ENCODE measurements around the gene CPA1.

CPA1 gene

DNA sequence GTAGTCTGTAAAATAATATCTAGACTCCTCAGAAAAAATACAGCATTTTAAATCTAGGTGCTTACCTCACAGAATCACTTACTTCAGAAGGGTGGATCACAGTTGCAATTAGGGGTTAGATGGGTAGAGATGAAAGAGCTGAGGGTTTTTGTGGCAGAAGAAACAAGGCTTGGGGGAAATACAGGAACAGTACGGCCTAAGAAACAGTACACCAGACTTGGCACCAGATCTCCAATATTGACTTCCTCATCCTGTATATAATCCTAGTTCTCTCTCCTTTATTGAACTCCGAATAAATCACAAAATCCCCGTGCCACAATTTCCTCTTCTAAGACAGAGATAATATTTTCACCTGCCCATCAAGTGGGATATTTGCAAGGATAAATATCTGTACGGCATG lies 46.3 kb downstream of the CPA1 start:
- peak; percentile 23 for DNase-seq (ENCODE audit: low spot score)

DNA sequence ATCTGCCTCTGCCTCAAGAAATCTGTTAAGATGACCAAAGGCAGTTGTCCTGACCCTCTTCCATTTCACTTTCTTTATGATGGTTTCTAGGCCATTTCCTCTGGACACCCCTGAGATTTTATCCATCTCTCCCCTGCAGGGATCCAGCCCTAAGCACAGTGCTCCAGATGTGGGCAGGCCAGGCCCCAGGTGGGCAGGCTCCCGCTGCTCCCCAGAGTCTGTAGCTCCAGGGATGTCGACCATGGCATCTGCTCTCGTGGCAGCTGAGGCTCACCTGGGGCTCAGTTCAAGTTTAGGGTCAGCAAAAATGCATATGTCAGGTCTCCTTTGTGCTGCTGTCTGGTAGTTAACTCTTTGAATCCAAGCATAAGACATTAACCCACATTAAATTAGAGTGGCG lies 48.7 kb downstream of the CPA1 start:
- no peak for DNase-seq (ENCODE audit: low spot score)

DNA sequence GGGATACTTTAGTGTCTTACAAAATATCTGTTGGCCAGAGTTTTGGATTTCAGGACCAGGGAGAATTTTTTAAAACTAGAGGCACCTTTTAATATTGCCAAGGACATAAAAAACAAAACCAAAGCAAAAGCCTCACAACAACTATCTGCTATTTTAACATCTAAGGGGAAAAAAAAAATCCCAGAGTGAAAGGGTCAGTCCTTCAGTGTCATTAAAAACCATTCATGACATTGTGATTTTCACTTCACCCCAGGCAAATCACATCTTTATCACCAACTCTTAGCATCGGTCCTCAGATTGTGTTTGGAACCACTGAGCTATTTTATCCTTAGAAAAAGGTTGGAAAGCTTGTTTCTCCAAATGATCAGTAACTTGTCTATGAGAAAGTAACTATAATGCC lies 49.8 kb downstream of the CPA1 start:
- no peak for DNase-seq (ENCODE audit: low spot score)

DNA sequence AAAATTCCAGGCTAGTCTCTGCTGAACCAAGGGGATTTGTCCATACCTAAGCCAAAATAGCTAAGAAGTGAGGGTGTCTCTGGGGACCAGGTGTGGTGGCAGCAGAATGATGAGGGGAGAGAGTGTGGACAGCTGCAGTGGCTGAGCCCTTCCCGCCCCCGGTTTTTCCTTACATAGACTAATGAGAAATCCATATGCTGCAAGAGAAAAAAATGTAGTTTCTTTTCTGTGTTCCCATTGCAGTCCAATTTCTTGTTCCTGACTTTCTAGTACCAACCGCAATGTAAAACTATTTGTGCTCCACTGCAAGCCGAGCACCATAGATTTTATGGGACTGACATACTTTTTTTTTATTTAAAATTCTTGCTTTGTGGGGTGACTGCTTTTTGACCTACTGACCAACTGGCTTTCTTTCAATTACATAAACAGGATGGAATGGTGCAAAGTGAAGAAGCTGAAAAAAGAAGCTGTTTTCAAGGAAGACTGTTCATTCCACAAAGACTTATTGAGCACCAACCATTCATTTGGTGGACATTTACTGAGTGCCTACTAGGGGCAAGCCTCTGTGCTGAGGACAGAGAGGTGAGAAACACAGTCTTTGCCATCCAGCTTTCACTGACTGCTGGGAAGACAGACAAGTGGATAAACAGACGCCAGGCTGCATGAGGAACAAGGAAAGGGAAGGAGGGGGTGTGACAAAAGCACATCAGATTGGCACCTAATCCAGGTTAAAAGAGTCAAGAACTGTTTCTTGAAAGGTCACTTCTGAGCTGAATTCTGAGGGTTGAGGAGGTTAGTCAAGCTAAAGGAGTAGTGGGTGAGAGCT lies 50.8 kb downstream of the CPA1 start:
- no peak for DNase-seq (ENCODE audit: low spot score)

- no peak for DNase-seq (ENCODE audit: low spot score)
Observed at GRCh38 chr7:130432886-130433285, 52.6 kb downstream of the CPA1 start.

DNA sequence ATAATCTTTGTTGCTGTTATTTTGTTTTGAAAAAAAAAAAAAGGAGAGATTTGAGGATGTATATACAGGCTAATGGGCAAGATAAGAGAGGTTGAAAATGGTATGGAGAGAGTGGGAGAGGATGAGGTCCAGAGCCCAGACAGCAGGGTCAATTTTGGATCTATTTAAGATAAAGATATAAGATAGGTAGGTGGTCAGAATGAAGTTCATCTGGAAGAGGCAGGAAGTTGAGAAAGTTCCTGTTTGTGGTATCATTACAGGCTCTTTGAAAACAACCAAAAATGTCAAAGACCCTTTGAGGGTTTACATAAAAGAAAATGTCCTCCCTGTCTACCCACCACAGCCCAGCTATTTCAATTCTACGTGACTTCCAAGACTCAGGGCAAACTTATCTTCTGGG lies 53.0 kb downstream of the CPA1 start:
- no peak for DNase-seq (ENCODE audit: low spot score)

DNA sequence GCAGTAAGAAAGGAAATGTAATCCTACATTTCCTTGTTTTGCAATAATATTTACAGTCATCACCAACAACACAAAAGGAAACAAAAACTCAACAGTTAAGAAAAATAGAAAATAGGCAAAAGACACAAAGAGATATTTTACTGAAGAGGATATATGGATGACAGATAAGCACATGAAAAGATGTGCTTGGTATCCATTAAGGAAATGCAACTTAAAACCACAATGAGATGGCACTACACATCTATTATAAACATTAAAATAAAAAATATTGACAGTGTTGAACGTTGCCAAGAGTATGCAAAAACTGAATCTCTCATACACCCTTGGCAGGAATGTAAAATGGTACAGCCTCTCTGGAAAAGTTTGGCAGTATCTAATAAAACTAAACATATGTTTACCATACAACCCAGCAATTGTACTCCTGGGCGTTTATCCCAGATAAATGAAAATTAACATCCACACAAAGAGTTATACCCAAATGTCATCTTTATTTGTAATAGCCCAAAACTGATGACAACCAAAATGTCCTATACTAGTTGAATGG lies 55.1 kb downstream of the CPA1 start:
- no peak for DNase-seq (ENCODE audit: low spot score)

DNA sequence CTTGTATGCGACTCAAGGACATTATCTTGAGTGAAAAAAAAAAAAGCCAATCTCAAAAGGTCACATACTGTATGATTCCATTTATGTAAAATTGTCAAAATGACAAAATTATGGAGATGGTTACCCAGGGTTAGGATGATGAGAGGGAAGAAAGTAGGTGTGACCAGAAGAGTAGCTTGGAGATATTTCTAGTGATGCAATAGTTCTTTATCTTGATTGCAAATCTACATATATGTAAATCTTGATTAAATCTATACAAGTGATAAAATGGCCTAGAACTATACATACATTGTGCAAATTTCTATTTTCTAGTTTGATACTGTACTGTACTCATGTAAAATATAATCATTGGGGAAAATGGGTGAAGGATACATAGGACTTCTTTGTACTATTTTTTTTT lies 56.0 kb downstream of the CPA1 start:
- DNase-seq (ENCODE audit: low spot score): no peak
